ENCODE data around the gene IFI35. TPM values are rescaled to one million over a fixed set of nuclear protein-coding genes. Genes with fewer than 3 reads are reported as not detected.

The IFI35 gene
- total RNA-seq, 2 experiments from 2014 or later = 107 to 110 TPM

- no peak for ATAC-seq
- no peaks in the 10 kb centered on the region for H3K36me3 Mint-ChIP-seq (ENCODE audit: low read depth)
- H3K9me3 Mint-ChIP-seq (ENCODE audit: insufficient read depth) = no peaks in the 10 kb centered on the region
- ChIA-PET CTCF (interaction anchor here (0.9 to 1.2 kb wide), 2 partner anchors 16 to 289 kb away, joined by 3 to 5 read pairs; no protein-coding TSS in a partner anchor), POLR2A (interaction anchor here (0.8 kb wide), 1 partner anchor 291 kb away, joined by 3 read pairs; no protein-coding TSS in a partner anchor)
- peaks cover 21% of the 10 kb centered on the region for H3K27me3 Mint-ChIP-seq (ENCODE audit: low read depth)
- no peak overlapping the region for H3K27ac Mint-ChIP-seq
- no peak overlapping the region for H3K4me3 Mint-ChIP-seq
- peaks cover 14% of the 10 kb centered on the region for H3K4me1 Mint-ChIP-seq (ENCODE audit: low read depth)
- DNase-seq = no peak
Measured at GRCh38 chr17:43026595-43026994, 20.0 kb downstream of the IFI35 start.

- Mint-ChIP-seq H3K9me3 (ENCODE audit: insufficient read depth) (no peaks in the 10 kb centered on the region), H3K27ac (no peak overlapping the region), H3K4me3 (no peak overlapping the region), H3K36me3 (ENCODE audit: low read depth) (no peaks in the 10 kb centered on the region), H3K27me3 (ENCODE audit: low read depth) (peaks cover 19% of the 10 kb centered on the region), H3K4me1 (ENCODE audit: low read depth) (peaks cover 11% of the 10 kb centered on the region)
- DNase-seq (no peak), ATAC-seq (no peak)
- CTCF ChIA-PET = interaction anchor here (0.9 kb wide), 1 partner anchor 288 kb away, joined by 5 read pairs; no protein-coding TSS in a partner anchor
- POLR2A ChIA-PET = interaction anchor here (0.6 to 0.8 kb wide), 2 partner anchors 25 to 290 kb away, joined by 3 read pairs; no protein-coding TSS in a partner anchor
Measured at GRCh38 chr17:43027091-43028032, 20.8 kb downstream of the IFI35 start.

- ChIA-PET CTCF (no interaction called here), POLR2A (no interaction called here)
- Mint-ChIP-seq H3K27ac (no peak overlapping the region), H3K27me3 (ENCODE audit: low read depth) (peaks cover 19% of the 10 kb centered on the region), H3K4me3 (no peak overlapping the region), H3K9me3 (ENCODE audit: insufficient read depth) (no peaks in the 10 kb centered on the region), H3K36me3 (ENCODE audit: low read depth) (no peaks in the 10 kb centered on the region), H3K4me1 (ENCODE audit: low read depth) (peaks cover 11% of the 10 kb centered on the region)
- DNase-seq (no peak), ATAC-seq (no peak)
Measured at GRCh38 chr17:43028221-43028861, 21.8 kb downstream of the IFI35 start.

- H3K9me3 Mint-ChIP-seq (ENCODE audit: insufficient read depth) = no peaks in the 10 kb centered on the region
- peaks cover 11% of the 10 kb centered on the region for H3K27me3 Mint-ChIP-seq (ENCODE audit: low read depth)
- H3K4me1 Mint-ChIP-seq (ENCODE audit: low read depth) = peaks cover 3% of the 10 kb centered on the region
- DNase-seq (no peak), ATAC-seq (no peak)
- H3K27ac Mint-ChIP-seq = no peak overlapping the region
- no peak overlapping the region for H3K4me3 Mint-ChIP-seq
- ChIA-PET POLR2A (no interaction called here), CTCF (interaction anchor here (1.1 kb wide), 1 partner anchor 11 kb away, joined by 3 read pairs; no protein-coding TSS in a partner anchor)
- H3K36me3 Mint-ChIP-seq (ENCODE audit: low read depth) = no peaks in the 10 kb centered on the region
Measured at GRCh38 chr17:43030137-43030767, 23.7 kb downstream of the IFI35 start.

GRCh38 chr17:43031666-43032065 is 25.1 kb downstream of the IFI35 start:
- Mint-ChIP-seq H3K4me3 (no peak overlapping the region), H3K9me3 (ENCODE audit: insufficient read depth) (no peaks in the 10 kb centered on the region), H3K27ac (no peak overlapping the region), H3K27me3 (ENCODE audit: low read depth) (peaks cover 4% of the 10 kb centered on the region), H3K4me1 (ENCODE audit: low read depth) (no peaks in the 10 kb centered on the region), H3K36me3 (ENCODE audit: low read depth) (no peaks in the 10 kb centered on the region)
- DNase-seq = no peak
- ChIA-PET CTCF (interaction anchor here (1.1 kb wide), 1 partner anchor 13 kb away, joined by 3 read pairs; no protein-coding TSS in a partner anchor), POLR2A (no interaction called here)
- no peak for ATAC-seq

GRCh38 chr17:43033948-43034881 is 27.6 kb downstream of the IFI35 start:
- Mint-ChIP-seq H3K4me1 (ENCODE audit: low read depth) (no peaks in the 10 kb centered on the region), H3K27ac (no peak overlapping the region), H3K27me3 (ENCODE audit: low read depth) (no peaks in the 10 kb centered on the region), H3K9me3 (ENCODE audit: insufficient read depth) (no peaks in the 10 kb centered on the region), H3K4me3 (no peak overlapping the region), H3K36me3 (ENCODE audit: low read depth) (no peaks in the 10 kb centered on the region)
- no peak for ATAC-seq
- DNase-seq = no peak
- ChIA-PET CTCF (no interaction called here), POLR2A (interaction anchor here (0.6 to 1.0 kb wide), 2 partner anchors 12 to 282 kb away, joined by 3 read pairs; partner anchors contain the start of gene VAT1)

GRCh38 chr17:43034894-43035293 is 28.3 kb downstream of the IFI35 start:
- no peaks in the 10 kb centered on the region for H3K36me3 Mint-ChIP-seq (ENCODE audit: low read depth)
- ChIA-PET POLR2A (interaction anchor here (0.6 kb wide), 1 partner anchor 281 kb away, joined by 3 read pairs; no protein-coding TSS in a partner anchor), CTCF (no interaction called here)
- H3K9me3 Mint-ChIP-seq (ENCODE audit: insufficient read depth) = no peaks in the 10 kb centered on the region
- H3K27me3 Mint-ChIP-seq (ENCODE audit: low read depth) = no peaks in the 10 kb centered on the region
- DNase-seq (no peak), ATAC-seq (no peak)
- no peak overlapping the region for H3K27ac Mint-ChIP-seq
- H3K4me1 Mint-ChIP-seq (ENCODE audit: low read depth) = no peaks in the 10 kb centered on the region
- H3K4me3 Mint-ChIP-seq = no peak overlapping the region

- Mint-ChIP-seq H3K4me1 (ENCODE audit: low read depth) (no peaks in the 10 kb centered on the region), H3K36me3 (ENCODE audit: low read depth) (peaks cover 7% of the 10 kb centered on the region), H3K27me3 (ENCODE audit: low read depth) (no peaks in the 10 kb centered on the region), H3K4me3 (no peak overlapping the region), H3K27ac (no peak overlapping the region), H3K9me3 (ENCODE audit: insufficient read depth) (no peaks in the 10 kb centered on the region)
- ChIA-PET CTCF (no interaction called here), POLR2A (no interaction called here)
- ATAC-seq (no peak), DNase-seq (no peak)
Measured at GRCh38 chr17:43039646-43040045, 33.1 kb downstream of the IFI35 start.

GRCh38 chr17:43040655-43041054 is 34.1 kb downstream of the IFI35 start:
- Mint-ChIP-seq H3K4me3 (no peak overlapping the region), H3K27ac (no peak overlapping the region), H3K27me3 (ENCODE audit: low read depth) (no peaks in the 10 kb centered on the region), H3K9me3 (ENCODE audit: insufficient read depth) (no peaks in the 10 kb centered on the region), H3K36me3 (ENCODE audit: low read depth) (peaks cover 14% of the 10 kb centered on the region), H3K4me1 (ENCODE audit: low read depth) (no peaks in the 10 kb centered on the region)
- no peak for ATAC-seq
- no peak for DNase-seq
- ChIA-PET CTCF (no interaction called here), POLR2A (no interaction called here)

- ChIA-PET POLR2A (interaction anchor here (0.7 to 1.6 kb wide), 2 partner anchors 58 to 274 kb away, joined by 3 read pairs; no protein-coding TSS in a partner anchor), CTCF (no interaction called here)
- Mint-ChIP-seq H3K4me3 (no peak overlapping the region), H3K27ac (no peak overlapping the region), H3K9me3 (ENCODE audit: insufficient read depth) (no peaks in the 10 kb centered on the region), H3K27me3 (ENCODE audit: low read depth) (no peaks in the 10 kb centered on the region), H3K4me1 (ENCODE audit: low read depth) (no peaks in the 10 kb centered on the region), H3K36me3 (ENCODE audit: low read depth) (peaks cover 17% of the 10 kb centered on the region)
- DNase-seq = no peak
- no peak for ATAC-seq
Measured at GRCh38 chr17:43042025-43042628, 35.5 kb downstream of the IFI35 start.
